Bladder microvascular endothelial cell (primary cell): ENCODE results near the gene DEDD. TPM values are rescaled to one million over a fixed set of nuclear protein-coding genes. Genes with fewer than 3 reads are reported as not detected.

Experiments used
- total RNA-seq: library from RNA; depleted of rRNA; stranded (reverse); fragments of >200 nt; gene quantifications from 2 replicates; pipeline ENCODE4 v1.2.3, GENCODE V29; 2014

DEDD gene
- total RNA-seq = 21.7 and 47.4 TPM in 2 replicates

DNA sequence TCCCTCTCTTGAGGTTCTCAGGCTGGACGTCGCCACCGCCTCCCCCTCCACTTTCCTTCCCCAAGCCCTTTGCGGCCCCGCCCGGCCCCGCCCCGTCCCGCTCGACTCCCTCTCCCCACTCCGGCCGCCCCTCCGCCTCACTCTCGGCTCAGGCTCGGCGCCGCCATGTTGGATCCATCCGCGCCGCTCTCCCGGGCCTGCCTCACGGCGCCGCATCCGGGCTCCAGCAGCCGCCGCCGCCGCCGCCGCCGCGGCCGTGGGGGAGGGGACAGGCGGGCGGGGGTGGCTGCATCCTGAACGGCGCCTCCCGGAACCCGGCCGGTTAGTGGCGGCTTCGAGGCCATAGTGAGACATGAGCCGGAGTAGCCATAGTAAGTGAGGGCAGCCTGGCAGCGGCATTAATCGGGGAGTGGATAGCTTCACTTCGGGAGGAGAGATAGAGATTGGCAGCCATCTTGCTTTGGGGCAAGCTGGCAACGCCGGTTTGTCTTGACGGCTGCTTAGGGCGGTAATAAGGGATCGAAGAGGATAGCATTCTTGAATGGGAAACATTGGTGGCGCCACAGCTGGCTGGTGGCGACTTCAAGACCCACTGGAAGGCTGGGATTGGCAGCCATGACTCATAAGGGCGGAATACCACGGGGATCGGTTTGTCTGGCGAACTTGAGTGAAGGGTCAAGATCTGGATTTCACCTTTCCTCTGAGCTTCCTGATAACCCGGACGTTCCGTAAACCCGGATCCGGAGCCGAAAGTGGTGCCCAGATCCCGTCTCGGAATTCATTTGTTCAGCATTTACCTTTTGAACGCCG is at the start of gene DEDD:
TSS of gene DEDD (minus strand) at position 258 of the 810 bp plus-strand sequence. CDS start 8,205 bp downstream, outside the sequence.

DNA sequence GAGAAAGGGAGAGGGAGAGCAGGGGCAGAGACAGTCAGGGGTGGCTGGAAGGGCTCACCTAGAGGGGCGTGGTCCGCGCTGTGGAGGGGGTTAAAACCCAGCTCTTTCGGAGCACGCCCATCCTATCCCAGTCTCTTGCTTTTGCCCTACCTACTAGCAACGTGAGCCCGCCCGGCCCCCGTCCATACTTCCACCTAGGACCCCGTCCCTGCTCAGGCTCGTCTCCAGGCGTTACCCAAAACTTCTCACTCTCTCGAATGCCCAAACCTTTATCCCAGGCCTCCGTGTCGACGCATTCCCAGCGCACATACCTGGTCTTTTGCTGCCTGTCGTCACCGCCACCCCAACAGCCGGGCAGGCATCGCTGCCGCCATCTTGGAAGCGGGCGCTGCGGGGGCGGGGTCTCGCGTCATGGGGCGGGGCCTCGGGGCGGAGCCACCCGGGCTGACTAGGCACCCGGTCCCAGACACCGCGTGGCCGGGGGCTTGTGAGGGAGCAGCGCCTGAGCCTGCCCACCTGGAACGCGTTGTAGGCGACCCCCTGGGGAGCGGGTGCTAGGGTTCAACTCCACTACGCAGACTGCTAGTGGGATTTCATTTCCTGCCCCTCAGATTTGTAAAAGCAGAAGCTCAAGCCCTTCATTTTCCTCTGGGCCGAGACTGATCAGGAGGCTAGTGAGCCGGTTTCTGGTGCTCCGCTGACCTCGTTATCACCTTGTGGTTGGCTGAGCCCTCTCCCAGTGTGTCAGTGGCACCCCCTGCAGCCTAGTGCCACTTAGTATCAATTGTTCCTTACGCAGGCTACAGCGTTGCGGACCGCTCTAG is 44.9 kb upstream of the DEDD start, which contains the start of gene B4GALT3:
TSS of gene B4GALT3 (minus strand) at position 396 of the 824 bp plus-strand sequence. CDS start 1,447 bp downstream, outside the sequence.

GRCh38 chr1:161165742-161166668 is 33.5 kb upstream of the DEDD start, which contains the start of gene PPOX:
PPOX (plus strand) TSS chr1:161166426; CDS start chr1:161166848, 422 bp downstream.

DNA sequence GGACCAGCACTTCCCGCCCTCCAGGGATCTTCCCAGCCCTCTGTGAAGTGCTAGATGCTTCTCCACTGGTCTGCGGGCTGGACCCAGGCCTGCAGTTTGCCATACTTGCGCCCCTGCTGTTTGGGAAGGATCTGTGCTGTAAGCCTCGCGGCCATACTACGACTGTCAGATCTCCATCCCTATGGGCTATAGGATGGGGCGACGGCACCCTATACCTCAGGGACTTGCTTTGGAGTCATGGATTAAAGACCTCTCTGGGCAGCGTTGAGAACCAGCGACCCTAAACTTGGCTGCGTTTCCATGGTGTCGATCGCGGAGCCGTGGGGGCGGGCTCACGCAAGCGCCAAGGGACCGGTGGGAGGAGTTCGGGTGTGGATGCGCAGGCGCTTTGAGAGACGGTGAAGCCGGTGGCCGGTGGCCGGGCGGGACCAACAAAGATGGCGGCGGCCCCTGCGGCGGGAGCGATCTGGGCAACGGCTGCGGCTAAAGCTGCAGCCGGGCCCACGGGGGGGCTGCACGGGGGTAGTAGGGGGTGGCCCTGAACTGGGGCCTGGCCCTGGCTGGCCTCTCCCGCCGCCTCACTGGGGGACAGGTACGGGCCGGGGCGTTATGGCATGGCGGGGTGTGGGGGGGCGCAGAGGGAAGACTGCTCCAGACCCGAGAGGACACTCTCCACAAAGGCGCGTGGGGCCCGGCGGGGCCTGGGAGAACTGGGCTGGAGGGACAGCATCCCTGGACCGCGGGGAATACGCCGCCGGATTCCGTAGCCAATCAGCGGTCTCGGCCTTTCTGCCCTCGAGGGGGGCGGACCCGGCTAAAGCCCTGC is 26.8 kb upstream of the DEDD start, which contains the start of gene USP21:
TSS of gene USP21 (plus strand) at position 414 of the 826 bp plus-strand sequence. CDS start 1,141 bp downstream, outside the sequence.

GRCh38 chr1:161153682-161154337 is 21.3 kb upstream of the DEDD start, which contains the start of gene UFC1:
UFC1 (plus strand) TSS chr1:161153978; CDS start chr1:161153998, 20 bp downstream.

DNA sequence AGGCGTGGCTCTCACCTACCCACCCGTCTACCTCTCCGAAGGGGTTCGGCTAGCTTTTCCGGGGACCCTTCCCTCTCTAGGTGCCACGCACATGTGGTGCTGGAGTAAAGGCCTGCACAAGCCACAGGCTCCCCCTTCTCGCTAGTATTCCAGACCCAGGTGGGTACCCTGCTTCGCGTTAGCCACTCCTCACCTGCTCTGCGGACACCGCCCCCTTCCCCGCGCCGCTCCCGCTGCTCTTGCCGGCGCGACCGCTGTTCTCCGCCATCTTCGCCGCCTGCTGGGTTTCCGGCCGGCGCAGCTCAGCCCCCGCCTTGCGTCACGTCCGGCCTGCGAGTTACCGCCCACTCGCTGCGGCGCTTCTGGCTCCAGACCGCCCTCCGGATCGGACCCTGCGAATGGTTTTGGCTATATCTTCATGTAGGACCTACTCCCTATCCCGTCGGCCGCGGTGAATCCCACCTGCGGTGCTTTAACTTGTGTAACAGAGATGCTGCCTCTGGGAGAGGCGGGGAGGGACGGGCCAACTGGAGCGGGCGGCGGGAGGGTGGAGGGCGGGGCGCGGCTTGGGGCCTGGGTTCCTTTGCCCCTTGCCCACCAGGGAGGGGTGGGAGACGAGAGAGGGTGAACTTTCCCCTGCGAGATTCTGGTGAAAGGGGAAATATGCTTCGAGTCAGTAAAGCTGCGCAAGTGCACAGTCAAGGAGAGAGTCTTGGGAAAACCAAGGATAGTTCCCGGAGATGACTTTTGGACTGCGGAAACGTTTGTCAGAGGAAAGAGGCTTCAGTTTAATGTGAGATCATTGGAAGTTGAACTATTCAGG is 14.5 kb downstream of the DEDD start, which contains the start of the genes NIT1 and PFDN2:
TSS of gene NIT1 (plus strand) at position 347 of the 823 bp plus-strand sequence. CDS start at position 419, 72 bp downstream.
TSS of gene PFDN2 (minus strand) at position 279 of the 823 bp plus-strand sequence. CDS start at position 268, 11 bp downstream.

GRCh38 chr1:161098210-161099068 is 34.0 kb downstream of the DEDD start, which contains the start of gene KLHDC9:
KLHDC9 (plus strand) TSS chr1:161098361; CDS start chr1:161098536, 175 bp downstream.

DNA sequence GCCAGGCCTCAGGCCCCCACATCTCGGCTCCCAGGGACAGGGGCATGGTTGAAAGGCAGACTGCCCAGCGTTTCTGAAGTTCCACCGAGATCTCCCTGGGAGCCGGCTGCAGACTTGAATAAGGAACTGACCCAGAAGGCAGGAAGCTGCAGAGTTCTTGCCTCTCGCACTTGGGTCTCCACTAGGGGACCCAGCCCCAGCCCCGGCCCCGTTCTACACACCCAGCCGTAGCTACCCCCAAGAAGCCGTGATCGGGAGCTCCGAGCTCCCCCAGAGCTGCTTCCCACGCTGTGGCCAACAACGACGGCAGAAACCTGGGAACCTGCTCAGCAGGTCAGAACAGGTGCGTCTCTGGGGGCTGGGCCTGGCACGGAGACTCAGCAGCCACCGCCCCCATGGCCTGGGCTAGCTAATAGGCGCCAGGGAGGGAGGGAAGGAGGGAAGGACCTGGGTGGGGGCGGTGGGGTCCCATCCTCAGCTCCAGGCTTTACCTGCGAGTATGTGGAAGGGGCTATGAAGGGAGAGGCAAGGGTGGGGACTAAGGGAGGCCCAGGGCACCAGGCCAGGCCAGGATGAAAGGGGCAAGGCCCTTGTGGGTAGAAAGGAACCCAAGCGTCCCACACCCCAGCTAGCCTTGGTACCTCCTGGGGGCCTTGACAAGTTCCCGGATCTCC is 43.1 kb downstream of the DEDD start, which contains the start of gene NECTIN4:
TSS of gene NECTIN4 (minus strand) at position 308 of the 674 bp plus-strand sequence. CDS start at position 46, 262 bp downstream.

Other genes with a start within 250 kb of the DEDD start
- gene ITLN1, start 247.5 kb downstream of the DEDD start, total RNA-seq = not detected in 2 replicates
- gene ITLN2, start 177.9 kb downstream of the DEDD start, total RNA-seq = not detected in 2 replicates
- 84.2 and 331 TPM in 2 replicates for gene F11R, start 111.5 kb downstream of the DEDD start, total RNA-seq
- gene TSTD1, start 93.7 kb downstream of the DEDD start, total RNA-seq = 3.8 TPM in 1 of 2 replicates, not detected in the other
- 104 and 119 TPM in 2 replicates for gene USF1, start 86.7 kb downstream of the DEDD start, total RNA-seq
- not detected in 2 replicates for gene ARHGAP30, start 62.8 kb downstream of the DEDD start, total RNA-seq
- gene NECTIN4, start 43.1 kb downstream of the DEDD start, total RNA-seq = 0.31 and 0.32 TPM in 2 replicates
- gene KLHDC9, start 34.3 kb downstream of the DEDD start, total RNA-seq = 1.5 and 1.6 TPM in 2 replicates
- 31.4 and 45.7 TPM in 2 replicates for gene PFDN2, start 14.6 kb downstream of the DEDD start, total RNA-seq
- 10.8 and 12.5 TPM in 2 replicates for gene NIT1, start 14.6 kb downstream of the DEDD start, total RNA-seq
- 119 and 137 TPM in 2 replicates for gene UFC1, start 21.3 kb upstream of the DEDD start, total RNA-seq
- gene USP21, start 26.8 kb upstream of the DEDD start, total RNA-seq = 3.6 and 7.8 TPM in 2 replicates
- 13.7 and 15.4 TPM in 2 replicates for gene PPOX, start 33.8 kb upstream of the DEDD start, total RNA-seq
- gene B4GALT3, start 44.8 kb upstream of the DEDD start, total RNA-seq = 16.0 and 29.8 TPM in 2 replicates
- 9.7 and 9.9 TPM in 2 replicates for gene ADAMTS4, start 66.4 kb upstream of the DEDD start, total RNA-seq
- gene NDUFS2, start 69.7 kb upstream of the DEDD start, total RNA-seq = 139 and 183 TPM in 2 replicates
- gene FCER1G, start 82.6 kb upstream of the DEDD start, total RNA-seq = 0.16 TPM in 1 of 2 replicates, not detected in the other
- not detected in 2 replicates for gene APOA2, start 91.0 kb upstream of the DEDD start, total RNA-seq
- gene TOMM40L, start 93.4 kb upstream of the DEDD start, total RNA-seq = 14.2 and 18.3 TPM in 2 replicates
- gene NR1I3, start 105.5 kb upstream of the DEDD start, total RNA-seq = not detected in 2 replicates
- gene PCP4L1, start 126.1 kb upstream of the DEDD start, total RNA-seq = not detected in 2 replicates
- gene MPZ, start 177.3 kb upstream of the DEDD start, total RNA-seq = 0.76 and 0.81 TPM in 2 replicates
- gene SDHC, start 181.7 kb upstream of the DEDD start, total RNA-seq = 6.3 and 23.0 TPM in 2 replicates
- not detected in 2 replicates for gene CFAP126, start 235.2 kb upstream of the DEDD start, total RNA-seq